ENCODE results near the gene ELAPOR1. TPM values are rescaled to one million over a fixed set of nuclear protein-coding genes. Genes with fewer than 3 reads are reported as not detected.

Gene ELAPOR1
- total RNA-seq, 4 donors from 2014 or later = 0.08 to 18.8 (median 0.40) TPM; not detected in 1

- TF ChIP-seq CTCF (IDR thresholded peaks at IDR 0.05) (no peak), POLR2AphosphoS5 (IDR thresholded peaks at IDR 0.05) (no peak), EP300 (IDR thresholded peaks at IDR 0.05) (no peak), POLR2A (IDR thresholded peaks at IDR 0.05) (no peak)
- Histone ChIP-seq H3K36me3 (no peaks in the 10 kb centered on the region), H3K27ac (no peak overlapping the region), H3K27me3 (no peaks in the 10 kb centered on the region), H3K4me1 (peaks cover 0 to 8% (median 0%) of the 10 kb centered on the region in 3 donors), H3K4me3 (no peak overlapping the region), H3K9me3 (no peaks in the 10 kb centered on the region)
- ATAC-seq = no peak
- 29% methylated on average over 5 of the region's 7 CpGs; no CpG with 5 or more reads in 1 of the 2 donors for WGBS, 2 donors (ENCODE audit: low coverage in 1 of 2)
These were observed 20.5 kb downstream of the ELAPOR1 start for GRCh38 chr1:109134423-109134822.

- no peak overlapping the region for H3K27ac ChIP-seq
- TF ChIP-seq POLR2AphosphoS5 (IDR thresholded peaks at IDR 0.05) (no peak), CTCF (IDR thresholded peaks at IDR 0.05) (no peak), POLR2A (IDR thresholded peaks at IDR 0.05) (no peak), EP300 (IDR thresholded peaks at IDR 0.05) (no peak)
- no peaks in the 10 kb centered on the region for H3K27me3 ChIP-seq
- WGBS, 2 donors (ENCODE audit: low coverage in 1 of 2) = 89% methylated on average over 1 of the region's 3 CpGs; no CpG with 5 or more reads in 1 of the 2 donors
- H3K9me3 ChIP-seq = no peaks in the 10 kb centered on the region
- peaks cover 0 to 8% (median 0%) of the 10 kb centered on the region in 3 donors for H3K4me1 ChIP-seq
- H3K36me3 ChIP-seq = no peaks in the 10 kb centered on the region
- no peak overlapping the region for H3K4me3 ChIP-seq
- no peak for ATAC-seq
These were observed 22.0 kb downstream of the ELAPOR1 start for GRCh38 chr1:109135940-109136339.

GRCh38 chr1:109136766-109137165, 22.9 kb downstream of the ELAPOR1 start:
- H3K4me1 ChIP-seq = peaks cover 0 to 8% (median 0%) of the 10 kb centered on the region in 3 donors
- no peak for ATAC-seq
- no peak overlapping the region for H3K4me3 ChIP-seq
- TF ChIP-seq POLR2A (IDR thresholded peaks at IDR 0.05) (no peak), EP300 (IDR thresholded peaks at IDR 0.05) (no peak), POLR2AphosphoS5 (IDR thresholded peaks at IDR 0.05) (no peak), CTCF (IDR thresholded peaks at IDR 0.05) (no peak)
- no peaks in the 10 kb centered on the region for H3K36me3 ChIP-seq
- H3K27ac ChIP-seq = no peak overlapping the region
- WGBS, 2 donors (ENCODE audit: low coverage in 1 of 2) = 82 to 100% methylated on average over 2 to 6 of the region's 6 CpGs
- no peaks in the 10 kb centered on the region for H3K9me3 ChIP-seq
- no peaks in the 10 kb centered on the region for H3K27me3 ChIP-seq

GRCh38 chr1:109137958-109138357, 24.0 kb downstream of the ELAPOR1 start:
- no peak for TF ChIP-seq POLR2A (IDR thresholded peaks at IDR 0.05)
- TF ChIP-seq POLR2AphosphoS5 (IDR thresholded peaks at IDR 0.05) = no peak
- no peak for TF ChIP-seq CTCF (IDR thresholded peaks at IDR 0.05)
- no peak for TF ChIP-seq EP300 (IDR thresholded peaks at IDR 0.05)
- Histone ChIP-seq H3K9me3 (no peaks in the 10 kb centered on the region), H3K27me3 (no peaks in the 10 kb centered on the region), H3K4me3 (no peak overlapping the region), H3K4me1 (peaks cover 0 to 8% (median 0%) of the 10 kb centered on the region in 3 donors), H3K27ac (no peak overlapping the region), H3K36me3 (no peaks in the 10 kb centered on the region)
- no peak for ATAC-seq
- WGBS, 2 donors (ENCODE audit: low coverage in 1 of 2) = 94% methylated on average over 3 of the region's 3 CpGs; no CpG with 5 or more reads in 1 of the 2 donors

- 100% methylated on average over 1 of the region's 3 CpGs; no CpG with 5 or more reads in 1 of the 2 donors for WGBS, 2 donors (ENCODE audit: low coverage in 1 of 2)
- Histone ChIP-seq H3K27ac (no peak overlapping the region), H3K27me3 (no peaks in the 10 kb centered on the region)
These were observed 24.4 kb downstream of the ELAPOR1 start for GRCh38 chr1:109138358-109138757.

More at GRCh38 chr1:109138358-109138757, 24.4 kb downstream of the ELAPOR1 start:
- TF ChIP-seq CTCF (IDR thresholded peaks at IDR 0.05) = no peak
- TF ChIP-seq EP300 (IDR thresholded peaks at IDR 0.05) = no peak
- TF ChIP-seq POLR2A (IDR thresholded peaks at IDR 0.05) = no peak
- no peak for TF ChIP-seq POLR2AphosphoS5 (IDR thresholded peaks at IDR 0.05)
- no peak for ATAC-seq
- Histone ChIP-seq H3K4me3 (no peak overlapping the region), H3K36me3 (no peaks in the 10 kb centered on the region), H3K4me1 (peaks cover 0 to 8% (median 0%) of the 10 kb centered on the region in 3 donors), H3K9me3 (no peaks in the 10 kb centered on the region)

Data from gastroesophageal sphincter (tissue), 4 donors.